HG03175 (cell line): ENCODE data around the gene MSANTD3.
A peak's percentile ranks its signal among the peaks of the same experiment; 100 is the strongest.
"Not testable (repeated sequence)": the region's sequence is repeated elsewhere in the genome, so short reads cannot be mapped to it uniquely, and the experiment has no call there.

Experiments used
- ATAC-seq: cut with Tn5 transposase; IDR thresholded peaks from one replicate; pipeline ENCODE4 v1.9.1; 2021; ENCODE audit warnings: mild to moderate bottlenecking, moderate library complexity; ENCODE audit not compliant: unreplicated experiment

MSANTD3 gene, protein sequence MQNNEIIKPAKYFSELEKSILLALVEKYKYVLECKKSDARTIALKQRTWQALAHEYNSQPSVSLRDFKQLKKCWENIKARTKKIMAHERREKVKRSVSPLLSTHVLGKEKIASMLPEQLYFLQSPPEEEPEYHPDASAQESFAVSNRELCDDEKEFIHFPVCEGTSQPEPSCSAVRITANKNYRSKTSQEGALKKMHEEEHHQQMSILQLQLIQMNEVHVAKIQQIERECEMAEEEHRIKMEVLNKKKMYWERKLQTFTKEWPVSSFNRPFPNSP

DNA sequence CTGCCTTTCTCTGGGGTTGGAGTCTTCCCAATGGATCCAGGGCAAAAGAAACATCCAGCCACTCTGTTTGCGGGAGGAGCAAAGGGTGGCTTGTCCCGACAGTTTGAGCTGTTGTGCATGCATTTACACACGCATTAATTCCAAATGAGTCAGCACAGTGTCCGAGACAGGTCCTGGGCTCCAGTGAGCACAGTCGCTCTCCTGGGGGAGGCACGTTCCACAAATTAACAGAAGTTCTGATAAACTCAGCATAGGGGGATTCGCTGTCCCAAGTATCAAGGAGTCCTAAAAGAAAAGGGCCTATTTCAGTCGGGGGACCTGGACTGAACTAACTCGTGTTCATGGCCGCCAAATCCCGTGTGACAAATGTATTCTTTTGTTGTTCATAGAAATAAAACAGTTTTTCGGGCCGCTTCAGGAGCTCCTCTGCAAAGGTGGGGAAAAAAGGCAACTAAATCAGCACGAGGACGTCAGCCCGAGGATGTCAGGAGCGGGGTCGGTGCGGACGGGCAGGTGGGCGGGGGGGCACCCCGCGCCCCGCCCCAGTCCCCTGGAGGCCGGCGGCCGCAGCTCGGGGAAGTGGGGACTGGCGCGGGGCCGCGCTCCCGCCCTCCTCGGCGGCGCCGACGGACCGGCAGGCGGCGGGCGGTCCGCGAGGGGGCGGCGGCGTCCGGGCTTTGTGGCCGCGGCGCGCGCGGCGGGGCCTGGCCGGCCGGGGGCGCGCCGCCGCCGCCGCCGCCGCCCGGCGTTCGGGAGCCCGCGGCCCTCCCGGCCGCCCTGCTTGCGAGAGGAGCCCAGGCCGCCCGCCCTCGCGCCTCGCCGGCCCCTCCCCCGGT, at the start of gene MSANTD3:
Gene MSANTD3, plus strand, starts transcription at position 614 of the 836 bp plus-strand sequence. CDS start 14,796 bp downstream, outside the sequence.
- ATAC-seq, result peak; percentile 73

DNA sequence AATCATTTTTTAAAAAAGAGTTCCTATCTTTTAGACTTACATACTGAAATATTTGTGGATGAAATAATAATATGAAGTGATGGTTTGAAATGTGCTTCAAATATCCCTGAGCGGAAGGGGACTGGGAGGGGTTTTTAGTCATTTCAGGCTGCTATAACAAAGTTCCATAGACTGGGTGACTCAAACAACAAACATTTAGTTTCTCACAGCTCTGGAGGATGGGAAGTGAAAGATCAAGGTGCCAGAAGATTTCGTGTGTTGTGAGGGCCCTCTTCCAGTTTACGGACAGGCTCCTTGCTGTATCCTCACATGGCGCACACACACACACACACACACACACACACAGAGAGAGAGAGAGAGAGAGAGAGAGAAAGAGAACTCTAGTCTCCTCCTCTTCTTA, 47.1 kb upstream of the MSANTD3 start:
- no peak for ATAC-seq

DNA sequence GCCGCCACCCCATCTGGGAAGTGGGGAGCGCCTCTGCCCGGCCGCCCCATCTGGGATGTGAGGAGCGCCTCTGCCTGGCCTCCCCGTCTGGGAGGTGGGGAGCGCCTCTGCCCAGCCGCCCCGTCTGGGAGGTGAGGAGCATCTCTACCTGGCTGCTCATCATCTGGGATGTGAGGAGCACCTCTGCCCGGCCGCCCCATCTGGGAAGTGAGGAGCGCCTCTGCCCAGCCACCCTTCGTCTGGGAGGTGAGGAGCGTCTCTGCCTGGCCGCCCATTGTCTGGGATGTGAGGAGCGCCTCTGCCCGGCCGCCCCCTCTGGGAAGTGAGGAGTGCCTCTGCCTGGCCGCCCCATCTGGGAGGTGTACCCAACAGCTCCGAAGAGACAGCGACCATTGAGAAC, 34.0 kb upstream of the MSANTD3 start:
- not testable (repeated sequence) for ATAC-seq

GRCh38 chr9:100394032-100394695, 32.8 kb upstream of the MSANTD3 start:
- ATAC-seq, result no peak

DNA sequence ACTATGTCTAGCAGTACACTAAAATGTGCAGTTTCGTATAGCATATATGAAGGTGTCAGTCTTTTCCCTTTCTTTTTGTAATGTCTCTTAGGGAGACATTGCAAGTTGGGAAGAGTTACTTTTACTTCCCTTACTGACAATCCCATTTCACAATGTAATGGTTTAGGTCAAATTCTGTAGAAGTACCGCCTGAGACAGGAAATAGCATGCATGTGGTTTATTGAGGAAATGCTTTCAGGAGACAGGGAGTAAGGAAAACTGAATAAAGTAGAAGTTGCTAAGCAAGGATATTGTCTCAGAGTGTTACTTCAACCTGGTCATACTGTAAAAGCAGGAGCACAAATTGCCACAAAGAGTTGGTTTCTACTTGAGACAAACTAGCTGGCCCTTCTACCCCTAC, 32.1 kb upstream of the MSANTD3 start:
- ATAC-seq, result no peak

GRCh38 chr9:100396769-100397168, 30.2 kb upstream of the MSANTD3 start:
- ATAC-seq, result no peak

DNA sequence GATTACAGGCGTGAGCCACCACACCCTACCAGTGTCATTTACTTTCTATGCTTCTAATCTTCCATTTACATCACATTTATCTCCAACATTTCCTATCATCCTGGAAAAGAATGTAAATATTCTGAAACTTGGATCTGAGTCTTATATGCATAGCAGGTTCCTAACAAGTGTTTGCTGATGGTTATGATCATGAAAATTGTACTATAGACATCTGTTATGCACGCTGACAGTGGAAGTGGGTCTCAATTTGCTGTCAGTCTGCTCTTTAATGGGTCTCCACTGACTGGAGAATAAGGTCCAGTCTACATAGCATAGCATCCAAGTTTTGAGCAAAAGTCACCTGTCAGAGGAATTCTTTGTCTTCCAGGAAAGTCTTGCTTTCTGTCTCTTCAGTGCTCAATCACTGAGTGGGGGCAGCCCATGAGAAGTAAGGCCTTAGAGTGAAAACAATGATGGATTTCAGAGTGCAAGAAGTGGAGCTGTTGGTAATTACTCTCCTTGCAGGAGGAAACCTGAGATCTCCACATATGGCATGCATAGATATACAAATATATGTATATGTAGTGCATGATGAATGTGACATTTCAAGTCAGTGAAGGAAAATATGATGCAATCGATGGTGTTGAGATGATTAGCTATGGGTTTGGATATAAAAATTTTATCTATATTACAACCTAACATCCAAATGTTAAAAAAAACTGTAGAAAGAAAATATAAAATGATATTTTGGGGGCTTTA, 29.2 kb upstream of the MSANTD3 start:
- ATAC-seq, result no peak

GRCh38 chr9:100401042-100401441, 25.9 kb upstream of the MSANTD3 start:
- no peak for ATAC-seq

DNA sequence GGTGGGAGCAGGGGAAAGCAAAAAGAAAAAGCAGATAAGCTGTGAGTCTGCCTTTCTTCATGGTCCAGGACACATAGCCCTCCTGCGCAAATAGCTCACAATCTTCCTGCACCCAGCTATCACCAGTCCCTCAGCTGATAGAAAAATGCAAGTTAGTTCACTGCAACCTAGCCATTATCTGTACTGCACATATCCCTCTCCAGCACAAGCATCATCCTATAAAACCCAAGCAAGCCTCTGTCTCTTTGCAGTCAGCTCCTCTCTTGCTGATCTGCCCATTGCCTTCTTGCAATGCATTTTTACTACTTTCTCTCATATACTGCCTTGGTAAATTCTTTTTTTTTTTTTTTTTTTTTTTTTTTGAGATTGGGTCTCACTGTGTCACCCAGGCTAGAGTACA, 20.0 kb upstream of the MSANTD3 start:
- ATAC-seq, result no peak

GRCh38 chr9:100408546-100409175, 18.3 kb upstream of the MSANTD3 start:
- no peak for ATAC-seq

DNA sequence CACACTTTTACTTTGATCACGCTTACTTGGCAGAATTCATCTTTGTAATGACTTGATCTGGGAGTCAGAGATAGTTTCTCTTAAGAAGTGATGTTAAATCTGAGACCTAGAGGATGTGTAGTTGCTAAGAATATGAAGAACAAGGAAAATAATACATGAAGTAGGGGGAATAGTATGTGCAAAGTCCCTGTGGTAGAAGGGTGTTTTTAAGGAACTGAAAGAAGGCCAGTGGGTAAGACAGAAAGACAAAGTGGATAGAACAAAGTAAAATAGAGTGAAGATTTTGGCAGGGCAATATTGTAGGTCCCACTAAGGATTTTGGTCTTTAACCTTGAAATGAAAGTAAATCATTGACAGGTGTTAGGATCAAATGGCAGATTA, 17.8 kb upstream of the MSANTD3 start:
- no peak for ATAC-seq

- ATAC-seq, result peak; percentile 99
Measured at GRCh38 chr9:100411472-100412283, 15.3 kb upstream of the MSANTD3 start.

- no peak for ATAC-seq
Measured at GRCh38 chr9:100413839-100414420, 13.0 kb upstream of the MSANTD3 start.

- ATAC-seq, result no peak
Measured at GRCh38 chr9:100417815-100418214, 9.1 kb upstream of the MSANTD3 start.

- no peak for ATAC-seq
Measured at GRCh38 chr9:100419166-100419565, 7.8 kb upstream of the MSANTD3 start.

DNA sequence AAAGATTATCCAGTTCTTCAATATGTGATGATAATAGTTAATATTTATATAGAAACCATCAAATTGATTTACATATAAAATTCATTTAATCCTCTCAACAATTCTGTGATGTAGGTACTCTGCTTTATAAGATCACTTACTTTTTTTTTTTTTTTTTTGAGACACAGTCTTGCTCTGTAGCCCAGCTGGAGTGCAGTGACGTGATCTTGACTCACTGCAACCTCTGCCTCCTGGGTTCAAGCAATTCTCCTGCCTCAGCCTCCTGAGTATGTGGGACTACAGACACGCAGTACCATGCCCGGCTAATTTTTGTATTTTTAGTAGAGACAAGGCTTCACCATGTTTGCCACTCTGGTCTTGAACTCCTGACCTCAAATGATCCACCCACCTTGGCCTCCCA, 5.8 kb upstream of the MSANTD3 start:
- not testable (repeated sequence) for ATAC-seq

DNA sequence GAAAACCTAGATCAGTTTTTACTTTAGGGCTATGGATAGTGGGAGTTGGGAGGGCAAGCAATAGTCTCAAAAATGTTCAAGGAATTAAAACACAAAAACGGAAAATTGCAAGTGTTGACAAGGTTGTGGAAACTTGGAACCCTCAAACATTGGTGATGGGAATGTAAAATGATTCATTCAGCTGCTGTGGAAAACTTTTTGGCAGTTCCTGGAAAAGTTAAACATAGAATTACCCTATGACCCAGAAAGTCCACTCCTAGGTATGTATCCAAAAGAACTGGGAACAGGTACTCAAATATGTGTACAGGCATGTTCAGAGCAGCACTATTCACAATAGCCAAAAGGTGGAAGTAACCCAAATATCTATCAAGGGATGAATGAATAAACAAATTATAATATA, 1.2 kb upstream of the MSANTD3 start:
- ATAC-seq, result no peak

DNA sequence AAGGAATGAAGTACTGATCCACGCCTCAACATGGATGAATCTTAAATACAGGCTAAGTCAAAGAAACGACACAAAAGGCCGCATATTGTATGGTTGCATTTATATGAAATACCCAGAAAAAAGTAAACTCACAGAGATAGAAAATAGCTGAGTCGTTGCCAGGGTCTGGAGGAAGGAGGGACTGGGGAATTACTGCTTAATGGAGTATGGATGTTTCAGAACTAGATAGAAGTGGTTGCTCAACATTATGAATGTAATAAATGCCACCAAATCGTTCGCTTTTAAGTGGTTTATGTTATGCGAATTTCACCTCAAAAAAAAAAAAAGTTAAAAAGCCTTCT, 784 bp upstream of the MSANTD3 start:
- ATAC-seq, result no peak
